OCI-LY1 (cell line): Measurements from ENCODE around the gene CTTNBP2.

ENCODE experiments used
- H2AFZ ChIP-seq: fragments of 200-600 bp; sonication (generic), shearing (Covaris generic); 2 replicates; pipeline ENCODE4 v1.6.0; 2014; ENCODE audit warnings: antibody characterized with exemption, mild to moderate bottlenecking, low read length
- H3F3A ChIP-seq: fragments of 200-600 bp; sonication (generic), shearing (Covaris generic); 2 replicates; pipeline ENCODE4 v1.6.0; 2014; ENCODE audit warnings: mild to moderate bottlenecking, antibody characterized with exemption, low read length, moderate library complexity; ENCODE audit not compliant: insufficient read depth
- H3K27ac ChIP-seq: fragments of 200-600 bp; sonication (generic); 2 replicates; pipeline ENCODE4 v1.5.1; 2014; ENCODE audit warnings: low read length, mixed run types, mild to moderate bottlenecking, low read depth; ENCODE audit not compliant: poor library complexity, severe bottlenecking
- H3K27me3 ChIP-seq: fragments of 200-600 bp; sonication (generic); 2 replicates; pipeline ENCODE4 v1.6.0; 2014; ENCODE audit warnings: antibody characterized with exemption, mild to moderate bottlenecking, low read length, moderate library complexity; ENCODE audit not compliant: insufficient read depth
- H3K36me3 ChIP-seq: fragments of 200-600 bp; sonication (generic); 2 replicates; pipeline ENCODE4 v1.6.1; 2014; ENCODE audit warnings: mild to moderate bottlenecking, antibody characterized with exemption, low read length, moderate library complexity, mixed read lengths; ENCODE audit not compliant: insufficient read depth
- H3K4me1 ChIP-seq: fragments of 200-600 bp; sonication (generic); 2 replicates; pipeline ENCODE4 v1.5.1; 2014; ENCODE audit warnings: mild to moderate bottlenecking, low read length, moderate library complexity; ENCODE audit not compliant: insufficient read depth, severe bottlenecking
- H3K4me2 ChIP-seq: fragments of 200-600 bp; sonication (generic), shearing (Covaris generic); 2 replicates; pipeline ENCODE4 v1.6.1; 2014; ENCODE audit warnings: low read length
- H3K4me3 ChIP-seq: fragments of 200-600 bp; sonication (generic); 2 replicates; pipeline ENCODE4 v1.5.1; 2014; ENCODE audit warnings: low read length, low read depth, mild to moderate bottlenecking, mixed read lengths; ENCODE audit not compliant: poor library complexity, severe bottlenecking
- H3K79me2 ChIP-seq: fragments of 200-600 bp; shearing (Covaris generic); 2 replicates; pipeline ENCODE4 v1.6.1; 2016; ENCODE audit warnings: mixed run types, low read length, mixed read lengths; ENCODE audit not compliant: insufficient read depth
- H3K9ac ChIP-seq: fragments of 200-600 bp; sonication (generic), shearing (Covaris generic); 2 replicates; pipeline ENCODE4 v1.6.1; 2014; ENCODE audit warnings: mild to moderate bottlenecking, low read length, mixed read lengths
- H3K9me2 ChIP-seq: fragments of 200-600 bp; sonication (generic), shearing (Covaris generic); 2 replicates; pipeline ENCODE4 v1.6.1; 2014; ENCODE audit warnings: low read depth, mild to moderate bottlenecking, low read length, mixed read lengths
- H3K9me3 ChIP-seq: fragments of 200-600 bp; shearing (Covaris generic); 2 replicates; pipeline ENCODE4 v1.6.1; 2014; ENCODE audit warnings: low read length, mixed read lengths
- H4K20me1 ChIP-seq: fragments of 200-600 bp; sonication (generic), shearing (Covaris generic); 2 replicates; pipeline ENCODE4 v1.6.0; 2016; ENCODE audit warnings: mild to moderate bottlenecking, low read length; ENCODE audit not compliant: insufficient read depth
- CTCF ChIP-seq: fragments of 200-600 bp; sonication (generic), shearing (Covaris generic); IDR thresholded peaks from 2 replicates; pipeline ENCODE4 v1.5.1; 2017; ENCODE audit warnings: mild to moderate bottlenecking, antibody characterized with exemption, low read length, moderate library complexity, mixed read lengths
- EZH2 ChIP-seq: fragments of 200-600 bp; sonication (generic), shearing (Covaris generic); IDR thresholded peaks from 2 replicates; pipeline ENCODE4 v1.8.0; 2017; ENCODE audit warnings: borderline replicate concordance, mixed run types, mild to moderate bottlenecking, antibody characterized with exemption, low read length, moderate library complexity, mixed read lengths

The CTTNBP2 gene

DNA sequence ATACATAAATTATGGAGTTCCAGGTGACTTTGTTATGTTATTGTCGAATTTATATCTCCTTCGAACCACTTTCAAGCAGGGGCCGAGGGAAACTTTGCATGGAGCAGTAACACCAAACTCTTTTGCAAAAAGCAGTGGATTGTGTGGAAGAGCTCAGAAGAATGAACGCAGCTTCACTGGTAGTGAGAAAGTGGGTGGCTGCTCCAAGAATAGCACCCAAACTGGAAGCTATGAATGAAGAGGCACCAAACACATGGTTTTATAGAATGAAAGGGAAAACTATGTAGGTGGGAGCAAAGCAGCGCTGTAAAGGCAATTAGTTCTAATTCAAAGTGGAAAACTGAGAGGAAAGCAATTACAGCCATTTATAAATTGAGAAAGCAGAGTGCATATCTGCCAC lies 67.2 kb downstream of the CTTNBP2 start:
- Histone ChIP-seq H3K27ac (no peak overlapping the region), H2AFZ (no peak overlapping the region), H3K9ac (no peak overlapping the region), H3K9me2 (no peaks in the 10 kb centered on the region), H3K27me3 (no peaks in the 10 kb centered on the region), H3K36me3 (no peaks in the 10 kb centered on the region), H3K9me3 (no peaks in the 10 kb centered on the region), H3K4me1 (no peaks in the 10 kb centered on the region), H3K4me3 (no peak overlapping the region), H3K4me2 (no peak overlapping the region), H4K20me1 (no peaks in the 10 kb centered on the region), H3F3A (no peaks in the 10 kb centered on the region), H3K79me2 (no peaks in the 10 kb centered on the region)
- no peak for TF ChIP-seq EZH2
- TF ChIP-seq CTCF = no peak

DNA sequence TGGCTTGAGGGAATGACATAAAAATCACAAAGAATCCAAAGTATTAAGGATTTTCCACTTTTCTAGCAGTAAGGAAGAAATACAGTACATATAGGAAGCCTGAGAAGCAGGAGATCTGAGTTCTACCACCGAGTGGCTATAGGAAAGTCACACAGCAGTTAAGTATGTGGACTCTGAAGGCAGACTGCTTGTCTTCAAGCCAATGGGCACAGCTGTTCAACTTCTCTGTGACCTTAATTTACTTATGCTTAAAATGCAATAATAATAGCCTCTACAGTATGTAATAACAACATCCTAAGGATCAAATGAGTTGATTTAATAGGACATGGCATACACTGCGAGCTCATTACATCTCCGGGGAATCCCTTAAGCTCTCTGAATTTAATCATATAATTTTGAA lies 68.0 kb downstream of the CTTNBP2 start:
- no peaks in the 10 kb centered on the region for H3K79me2 ChIP-seq
- H3K9me2 ChIP-seq = no peaks in the 10 kb centered on the region
- no peaks in the 10 kb centered on the region for H3K36me3 ChIP-seq
- no peak overlapping the region for H3K9ac ChIP-seq
- H3F3A ChIP-seq = no peaks in the 10 kb centered on the region
- TF ChIP-seq EZH2 (no peak), CTCF (no peak)
- H3K27me3 ChIP-seq = no peaks in the 10 kb centered on the region
- no peak overlapping the region for H3K27ac ChIP-seq
- H2AFZ ChIP-seq = no peak overlapping the region
- H3K4me3 ChIP-seq = no peak overlapping the region
- H4K20me1 ChIP-seq = no peaks in the 10 kb centered on the region
- H3K4me2 ChIP-seq = no peak overlapping the region
- H3K9me3 ChIP-seq = no peaks in the 10 kb centered on the region
- H3K4me1 ChIP-seq = no peaks in the 10 kb centered on the region

DNA sequence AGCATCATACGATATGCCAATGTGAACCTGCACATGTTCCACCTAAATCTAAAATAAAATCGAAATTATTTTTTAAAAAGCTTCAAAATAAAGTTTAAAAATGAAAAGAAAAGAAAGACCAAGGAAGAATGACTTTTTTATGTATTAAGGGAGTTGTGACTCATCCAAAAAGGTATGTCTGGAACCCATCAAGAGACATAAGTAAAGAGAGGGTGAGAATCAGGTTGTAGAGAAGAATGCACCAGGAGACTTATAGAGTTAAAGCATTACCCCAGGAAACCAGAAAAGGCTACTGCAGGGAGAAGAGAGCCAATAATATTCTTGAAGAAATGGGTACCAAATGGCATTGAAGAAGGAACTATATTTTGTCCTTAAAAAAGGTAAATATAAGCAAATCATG lies 69.8 kb downstream of the CTTNBP2 start:
- no peak overlapping the region for H2AFZ ChIP-seq
- no peak overlapping the region for H3K27ac ChIP-seq
- no peak overlapping the region for H3K4me3 ChIP-seq
- H3K9me3 ChIP-seq = no peaks in the 10 kb centered on the region
- H3K79me2 ChIP-seq = no peaks in the 10 kb centered on the region
- H3K9me2 ChIP-seq = no peaks in the 10 kb centered on the region
- no peaks in the 10 kb centered on the region for H3F3A ChIP-seq
- no peaks in the 10 kb centered on the region for H3K4me1 ChIP-seq
- H4K20me1 ChIP-seq = no peaks in the 10 kb centered on the region
- H3K27me3 ChIP-seq = no peaks in the 10 kb centered on the region
- no peak overlapping the region for H3K4me2 ChIP-seq
- TF ChIP-seq CTCF (no peak), EZH2 (no peak)
- no peak overlapping the region for H3K9ac ChIP-seq
- H3K36me3 ChIP-seq = no peaks in the 10 kb centered on the region
